Natural killer cell (primary cell): ENCODE results near the gene VEZT. TPM values are rescaled to one million over a fixed set of nuclear protein-coding genes. Genes with fewer than 3 reads are reported as not detected.

Experiments used
- ATAC-seq, 3 donors: fragments of 150-1000 bp in 2 of 3; fragments of 200-7000 bp in 1 of 3; cut with Tn5 transposase; 1 replicate in 1 of 3; 2 replicates in 2 of 3; pipeline ENCODE4 v1.10.0; 2021; ENCODE audit warnings: mild to moderate bottlenecking in 2 of 3, moderate library complexity in 2 of 3
- DNase-seq, 2 donors: peaks; one replicate each; pipeline versions ENCODE4 v3.0.0 to v3.0.0-alpha.2; 2013 to 2021; ENCODE audit warnings: mixed read lengths in 1 of 2
- H3K27ac ChIP-seq: one replicate; pipeline ENCODE4 v1.5.1; 2013; ENCODE audit warnings: mild to moderate bottlenecking, low read length
- H3K27me3 ChIP-seq: one replicate; pipeline ENCODE4 v1.6.1; 2013; ENCODE audit warnings: low read length; ENCODE audit not compliant: control insufficient read depth, insufficient read depth
- H3K36me3 ChIP-seq: one replicate; pipeline ENCODE4 v1.6.1; 2013; ENCODE audit warnings: low read length; ENCODE audit not compliant: control insufficient read depth, insufficient read depth
- H3K4me1 ChIP-seq: one replicate; pipeline ENCODE4 v1.6.1; 2013; ENCODE audit warnings: low read length; ENCODE audit not compliant: control insufficient read depth, insufficient read depth
- H3K4me3 ChIP-seq: one replicate; pipeline ENCODE4 v1.5.1; 2013; ENCODE audit warnings: low read length
- H3K9me3 ChIP-seq: one replicate; pipeline ENCODE4 v1.6.1; 2013; ENCODE audit warnings: low read length; ENCODE audit not compliant: control insufficient read depth, insufficient read depth
- H3K27ac Mint-ChIP-seq, 2 donors: one replicate each; pipeline ENCODE4 v1.8.0; 2022; ENCODE audit warnings: mild to moderate bottlenecking in 2 of 2, mixed read lengths in 2 of 2, moderate library complexity in 1 of 2
- H3K27me3 Mint-ChIP-seq, 2 donors: one replicate each; pipeline ENCODE4 v1.8.0; 2022; ENCODE audit warnings: low read depth in 2 of 2, mixed read lengths in 2 of 2
- H3K36me3 Mint-ChIP-seq: one replicate; pipeline ENCODE4 v1.8.0; 2022; ENCODE audit warnings: mixed read lengths
- H3K4me1 Mint-ChIP-seq, 2 donors: one replicate each; pipeline ENCODE4 v1.8.0; 2022; ENCODE audit warnings: mixed read lengths in 2 of 2
- H3K4me3 Mint-ChIP-seq: one replicate; pipeline ENCODE4 v1.8.0; 2022; ENCODE audit warnings: mild to moderate bottlenecking, moderate library complexity, mixed read lengths
- H3K9me3 Mint-ChIP-seq, 2 donors: one replicate each; pipeline ENCODE4 v1.8.0; 2022; ENCODE audit warnings: mixed read lengths in 2 of 2
- WGBS: methylation state at CpG from one replicate; pipeline ENCODE4 v1.1.7; 2013; ENCODE audit warnings: missing lambda C conversion rate; ENCODE audit not compliant: insufficient coverage; 5-methylcytosine and 5-hydroxymethylcytosine counted together
- intact Hi-C: fragments of 100-400 bp; cut with micrococcal nuclease; formaldehyde crosslinking; loops from one replicate; pipeline ENCODE4 v1.14.2; 2022
- total RNA-seq, 4 donors: library from RNA; stranded (reverse); fragments of 120-200 nt in 1 of 4; gene quantifications; one replicate each; pipeline versions ENCODE4 v1.2.3 to v1.2.4, GENCODE V29; 2013 to 2022
- TF ChIP-seq, protein P1 (sequence below): fragments of 200-600 bp; IDR thresholded peaks from one replicate; pipeline ENCODE4 v1.8.0; 2022; ENCODE audit warnings: antibody characterized with exemption

The VEZT gene
- total RNA-seq, 3 donors from 2014 or later (not counting 1 experiment from before 2014, with no cell fraction given), result 32.7 to 37.0 (median 35.1) TPM

DNA sequence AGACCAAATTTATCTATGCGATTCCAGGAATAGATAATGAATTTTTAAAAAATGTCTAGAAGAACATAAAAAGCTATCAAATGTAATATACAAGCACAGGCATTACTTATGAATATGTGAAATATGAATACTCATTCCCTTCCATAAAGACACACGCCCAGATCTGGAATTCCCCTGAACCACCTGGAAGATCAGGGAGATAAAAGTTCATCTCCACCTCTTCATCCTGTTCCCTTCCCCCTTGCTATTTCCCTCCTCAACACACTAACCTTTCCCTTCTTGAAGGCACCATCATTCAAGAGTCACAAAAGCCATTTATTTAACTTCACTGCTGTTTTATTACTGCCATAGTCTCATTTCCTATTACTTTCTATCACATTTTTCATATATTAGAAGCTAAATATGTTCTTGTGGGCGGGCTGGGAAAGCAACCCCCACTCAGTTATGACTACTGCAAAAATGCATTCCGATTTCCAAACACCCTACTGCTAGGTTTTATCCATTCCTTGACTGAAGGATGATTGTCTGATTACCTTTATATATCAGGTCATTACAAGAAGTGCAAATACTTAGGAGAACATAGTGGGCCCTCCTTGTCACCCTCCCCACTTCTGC, 16.4 kb upstream of the VEZT start:
- TF ChIP-seq, protein P1, sequence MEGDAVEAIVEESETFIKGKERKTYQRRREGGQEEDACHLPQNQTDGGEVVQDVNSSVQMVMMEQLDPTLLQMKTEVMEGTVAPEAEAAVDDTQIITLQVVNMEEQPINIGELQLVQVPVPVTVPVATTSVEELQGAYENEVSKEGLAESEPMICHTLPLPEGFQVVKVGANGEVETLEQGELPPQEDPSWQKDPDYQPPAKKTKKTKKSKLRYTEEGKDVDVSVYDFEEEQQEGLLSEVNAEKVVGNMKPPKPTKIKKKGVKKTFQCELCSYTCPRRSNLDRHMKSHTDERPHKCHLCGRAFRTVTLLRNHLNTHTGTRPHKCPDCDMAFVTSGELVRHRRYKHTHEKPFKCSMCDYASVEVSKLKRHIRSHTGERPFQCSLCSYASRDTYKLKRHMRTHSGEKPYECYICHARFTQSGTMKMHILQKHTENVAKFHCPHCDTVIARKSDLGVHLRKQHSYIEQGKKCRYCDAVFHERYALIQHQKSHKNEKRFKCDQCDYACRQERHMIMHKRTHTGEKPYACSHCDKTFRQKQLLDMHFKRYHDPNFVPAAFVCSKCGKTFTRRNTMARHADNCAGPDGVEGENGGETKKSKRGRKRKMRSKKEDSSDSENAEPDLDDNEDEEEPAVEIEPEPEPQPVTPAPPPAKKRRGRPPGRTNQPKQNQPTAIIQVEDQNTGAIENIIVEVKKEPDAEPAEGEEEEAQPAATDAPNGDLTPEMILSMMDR, result no peak
- DNase-seq, result no peak
- ATAC-seq, result no peak
- H3K9me3 ChIP-seq, result no peaks in the 10 kb centered on the region
- no peak overlapping the region for H3K4me3 ChIP-seq
- no peak overlapping the region for H3K27ac ChIP-seq
- no peaks in the 10 kb centered on the region for H3K27me3 ChIP-seq
- H3K27me3 Mint-ChIP-seq, result peaks cover 0 to 2% of the 10 kb centered on the region in 2 donors
- no peaks in the 10 kb centered on the region for H3K36me3 ChIP-seq
- H3K36me3 Mint-ChIP-seq, result no peaks in the 10 kb centered on the region
- intact Hi-C loops, result no loop called here
- H3K4me1 Mint-ChIP-seq, result peaks cover 0 to 4% of the 10 kb centered on the region in 2 donors
- no peak overlapping the region for H3K4me3 Mint-ChIP-seq
- 90% methylated on average over 3 of the region's 4 CpGs for WGBS
- H3K27ac Mint-ChIP-seq, result no peak overlapping the region
- no peaks in the 10 kb centered on the region for H3K9me3 Mint-ChIP-seq
- peaks cover 3% of the 10 kb centered on the region for H3K4me1 ChIP-seq

DNA sequence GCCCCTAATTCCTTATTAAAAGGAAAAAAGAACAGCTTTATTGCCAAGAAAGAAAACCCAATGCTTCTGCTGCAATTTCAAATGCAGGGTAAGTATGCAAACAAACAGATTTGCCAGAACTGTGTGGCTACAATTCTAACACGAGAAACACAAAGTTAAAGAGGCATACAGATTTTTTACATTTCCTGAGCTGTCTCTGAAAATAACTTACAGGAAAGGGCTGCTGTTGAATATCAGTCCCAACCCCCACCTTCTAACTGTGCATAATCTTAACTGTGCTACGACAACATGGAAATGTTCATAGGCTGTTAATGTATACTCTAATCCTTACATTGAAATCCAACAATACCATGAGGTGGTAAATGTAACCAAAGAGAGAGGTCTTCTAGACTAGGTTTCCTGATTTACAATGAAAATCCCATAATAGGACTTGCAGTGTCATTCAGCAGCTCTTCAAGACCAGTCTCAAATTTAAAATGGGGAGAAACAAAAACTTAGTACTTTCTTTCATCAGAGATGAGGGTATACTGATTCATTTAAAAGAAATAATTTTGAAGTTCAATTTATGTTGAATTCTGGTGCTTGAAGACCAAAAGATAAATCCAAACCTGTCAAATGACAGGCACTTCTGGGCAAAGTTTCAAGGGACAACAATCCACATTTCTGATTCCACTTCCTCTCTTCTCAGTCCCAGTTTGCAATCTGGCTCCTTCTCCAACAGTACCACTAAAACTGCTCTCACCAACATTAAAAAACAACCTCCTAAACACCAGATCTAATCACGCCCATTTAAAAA, 14.7 kb upstream of the VEZT start:
- Mint-ChIP-seq H3K4me1 (peaks cover 0 to 4% of the 10 kb centered on the region in 2 donors), H3K9me3 (no peaks in the 10 kb centered on the region), H3K27me3 (peaks cover 0 to 5% of the 10 kb centered on the region in 2 donors), H3K4me3 (no peak overlapping the region), H3K36me3 (no peaks in the 10 kb centered on the region), H3K27ac (no peak overlapping the region)
- H3K4me1 ChIP-seq, result peaks cover 3% of the 10 kb centered on the region
- TF ChIP-seq, protein P1, result no peak
- ATAC-seq, result no peak
- no peaks in the 10 kb centered on the region for H3K9me3 ChIP-seq
- no peak overlapping the region for H3K27ac ChIP-seq
- H3K4me3 ChIP-seq, result no peak overlapping the region
- no peak for DNase-seq
- no peaks in the 10 kb centered on the region for H3K36me3 ChIP-seq
- intact Hi-C loops, result no loop called here
- 5% methylated on average over 1 of the region's 3 CpGs for WGBS
- no peaks in the 10 kb centered on the region for H3K27me3 ChIP-seq

DNA sequence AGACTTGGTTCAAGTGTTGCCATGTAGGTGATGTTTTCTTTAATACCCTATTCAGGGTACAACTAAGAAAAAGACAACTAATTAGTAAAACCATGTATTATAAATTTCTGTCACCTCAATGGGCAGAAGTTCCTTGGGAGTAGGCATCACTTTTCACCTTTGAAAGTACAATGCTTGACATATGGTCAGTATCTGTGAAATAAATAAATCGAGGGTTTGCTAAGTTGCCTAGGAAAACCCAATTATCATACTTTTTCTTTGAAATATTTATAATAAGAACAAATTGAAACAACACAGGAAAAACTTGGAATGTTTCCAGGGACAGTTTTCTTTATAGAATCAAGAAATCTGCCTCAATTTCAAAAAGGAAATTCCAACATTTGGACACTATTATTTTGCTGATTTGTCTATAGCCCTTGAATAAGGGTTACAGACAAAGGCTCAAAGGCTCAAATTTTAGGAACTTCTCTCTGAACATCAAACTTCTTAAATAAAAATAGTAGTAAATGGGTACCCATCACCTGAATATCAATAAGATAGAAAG, 14.0 kb upstream of the VEZT start:
- Histone ChIP-seq H3K36me3 (no peaks in the 10 kb centered on the region), H3K27me3 (no peaks in the 10 kb centered on the region), H3K4me3 (no peak overlapping the region), H3K27ac (no peak overlapping the region), H3K9me3 (no peaks in the 10 kb centered on the region), H3K4me1 (peaks cover 3% of the 10 kb centered on the region)
- DNase-seq, result no peak
- Mint-ChIP-seq H3K27me3 (peaks cover 0 to 5% of the 10 kb centered on the region in 2 donors), H3K9me3 (no peaks in the 10 kb centered on the region), H3K4me3 (no peak overlapping the region), H3K27ac (no peak overlapping the region), H3K36me3 (no peaks in the 10 kb centered on the region), H3K4me1 (peaks cover 0 to 4% of the 10 kb centered on the region in 2 donors)
- TF ChIP-seq, protein P1, result no peak
- WGBS, result no CpG with 5 or more reads among the region's 1 CpG
- no peak for ATAC-seq
- intact Hi-C loops, result no loop called here
